Suprapubic skin (tissue), 4 donors: ENCODE measurements around the gene OSTF1. TPM values are rescaled to one million over a fixed set of nuclear protein-coding genes. Genes with fewer than 3 reads are reported as not detected.

Experiments
- DNase-seq, 2 donors: peaks; one replicate each; pipeline ENCODE4 v3.0.0-alpha.2; 2019; ENCODE audit warnings: low spot score in 2 of 2
- H3K27ac ChIP-seq: fragments of 200-600 bp; sonication (generic); one replicate; pipeline ENCODE4 v1.5.1; 2019
- H3K27me3 ChIP-seq: fragments of 200-600 bp; sonication (generic); one replicate; pipeline ENCODE4 v1.5.1; 2019
- H3K36me3 ChIP-seq: fragments of 200-600 bp; sonication (generic); one replicate; pipeline ENCODE4 v1.5.1; 2019
- H3K4me1 ChIP-seq: fragments of 200-600 bp; sonication (generic); one replicate; pipeline ENCODE4 v1.5.1; 2019
- H3K4me3 ChIP-seq: fragments of 200-600 bp; sonication (generic); one replicate; pipeline ENCODE4 v1.5.1; 2019; ENCODE audit warnings: mild to moderate bottlenecking
- H3K9me3 ChIP-seq: fragments of 200-600 bp; sonication (generic); one replicate; pipeline ENCODE4 v1.5.1; 2019
- CTCF ChIP-seq, 2 donors: fragments of 200-600 bp in 1 of 2; fragments of 450-650 bp in 1 of 2; sonication (generic) in 1 of 2; IDR thresholded peaks; one replicate each; pipeline ENCODE4 v1.5.1; 2016 to 2019; ENCODE audit warnings: antibody characterized with exemption in 2 of 2, mild to moderate bottlenecking in 1 of 2, moderate library complexity in 1 of 2
- EP300 ChIP-seq: sonication (generic); formaldehyde crosslinking; IDR thresholded peaks from one replicate; pipeline ENCODE4 v1.6.1; 2017; ENCODE audit warnings: antibody characterized with exemption
- POLR2A ChIP-seq, 2 donors: fragments of 450-650 bp; IDR thresholded peaks; one replicate each; pipeline ENCODE4 v1.6.1; 2017; ENCODE audit warnings: antibody characterized with exemption in 2 of 2, mild to moderate bottlenecking in 2 of 2, moderate library complexity in 2 of 2
- POLR2AphosphoS5 ChIP-seq, 3 donors: sonication (generic); formaldehyde crosslinking; IDR thresholded peaks; one replicate each; pipeline ENCODE4 v1.6.1; 2017; ENCODE audit warnings: antibody characterized with exemption in 3 of 3
- WGBS: methylation state at CpG from one replicate; pipeline ENCODE4 v1.1.5; 2018; 5-methylcytosine and 5-hydroxymethylcytosine counted together
- total RNA-seq, 4 donors: library from RNA; depleted of rRNA; stranded (reverse); fragments of >200 nt; gene quantifications; one replicate each; pipeline ENCODE4 v1.1.0, GENCODE V29; 2016

The OSTF1 gene
- total RNA-seq, 4 donors from 2014 or later, result 32.3 to 46.3 (median 44.3) TPM

GRCh38 chr9:75147638-75148037 lies 59.3 kb downstream of the OSTF1 start:
- 70% methylated on average over 4 of the region's 4 CpGs for WGBS
- Histone ChIP-seq H3K4me3 (no peak overlapping the region), H3K4me1 (no peaks in the 10 kb centered on the region), H3K36me3 (peaks cover 65% of the 10 kb centered on the region), H3K27ac (no peak overlapping the region), H3K27me3 (no peaks in the 10 kb centered on the region), H3K9me3 (no peaks in the 10 kb centered on the region)
- TF ChIP-seq POLR2A (IDR thresholded peaks at IDR 0.05) (no peak), POLR2AphosphoS5 (IDR thresholded peaks at IDR 0.05) (no peak), CTCF (IDR thresholded peaks at IDR 0.05) (no peak), EP300 (no peak)
- DNase-seq, result no peak

GRCh38 chr9:75148561-75148960 lies 60.2 kb downstream of the OSTF1 start:
- no peak for TF ChIP-seq CTCF (IDR thresholded peaks at IDR 0.05)
- no peak for TF ChIP-seq POLR2A (IDR thresholded peaks at IDR 0.05)
- no peak overlapping the region for H3K27ac ChIP-seq
- 64% methylated on average over 1 of the region's 1 CpG for WGBS
- no peaks in the 10 kb centered on the region for H3K27me3 ChIP-seq
- H3K4me3 ChIP-seq, result no peak overlapping the region
- no peak for DNase-seq
- H3K36me3 ChIP-seq, result peaks cover 56% of the 10 kb centered on the region
- H3K9me3 ChIP-seq, result no peaks in the 10 kb centered on the region
- H3K4me1 ChIP-seq, result no peaks in the 10 kb centered on the region

- H3K4me1 ChIP-seq, result no peaks in the 10 kb centered on the region
- no peaks in the 10 kb centered on the region for H3K9me3 ChIP-seq
- H3K36me3 ChIP-seq, result peaks cover 45% of the 10 kb centered on the region
- no peak for DNase-seq
- H3K4me3 ChIP-seq, result no peak overlapping the region
- no peak for TF ChIP-seq EP300
- TF ChIP-seq CTCF (IDR thresholded peaks at IDR 0.05), result no peak
- TF ChIP-seq POLR2A (IDR thresholded peaks at IDR 0.05), result no peak
- TF ChIP-seq POLR2AphosphoS5 (IDR thresholded peaks at IDR 0.05), result no peak
- no peak overlapping the region for H3K27ac ChIP-seq
- no peaks in the 10 kb centered on the region for H3K27me3 ChIP-seq
- 76% methylated on average over 6 of the region's 6 CpGs for WGBS
Observed at GRCh38 chr9:75149841-75150241, 61.5 kb downstream of the OSTF1 start.

GRCh38 chr9:75150512-75150911 lies 62.2 kb downstream of the OSTF1 start:
- no peak for DNase-seq
- peaks cover 40% of the 10 kb centered on the region for H3K36me3 ChIP-seq
- H3K9me3 ChIP-seq, result no peaks in the 10 kb centered on the region
- no peaks in the 10 kb centered on the region for H3K4me1 ChIP-seq
- no peak overlapping the region for H3K4me3 ChIP-seq
- TF ChIP-seq POLR2A (IDR thresholded peaks at IDR 0.05), result no peak
- no peak for TF ChIP-seq POLR2AphosphoS5 (IDR thresholded peaks at IDR 0.05)
- no peak for TF ChIP-seq CTCF (IDR thresholded peaks at IDR 0.05)
- TF ChIP-seq EP300, result no peak
- H3K27me3 ChIP-seq, result no peaks in the 10 kb centered on the region
- 95% methylated on average over 6 of the region's 6 CpGs for WGBS
- H3K27ac ChIP-seq, result no peak overlapping the region

GRCh38 chr9:75152416-75152815 lies 64.1 kb downstream of the OSTF1 start:
- H3K4me1 ChIP-seq, result no peaks in the 10 kb centered on the region
- H3K36me3 ChIP-seq, result peaks cover 35% of the 10 kb centered on the region
- no peak for DNase-seq
- no peaks in the 10 kb centered on the region for H3K9me3 ChIP-seq
- WGBS, result 81% methylated on average over 5 of the region's 5 CpGs
- no peak overlapping the region for H3K27ac ChIP-seq
- H3K4me3 ChIP-seq, result no peak overlapping the region
- no peak for TF ChIP-seq CTCF (IDR thresholded peaks at IDR 0.05)
- TF ChIP-seq EP300, result no peak
- H3K27me3 ChIP-seq, result no peaks in the 10 kb centered on the region
